ENCODE measurements around the gene CES2. TPM values are rescaled to one million over a fixed set of nuclear protein-coding genes. Genes with fewer than 3 reads are reported as not detected.

The CES2 gene
- total RNA-seq, 4 donors from 2014 or later = 26.9 to 56.7 (median 35.1) TPM

DNA sequence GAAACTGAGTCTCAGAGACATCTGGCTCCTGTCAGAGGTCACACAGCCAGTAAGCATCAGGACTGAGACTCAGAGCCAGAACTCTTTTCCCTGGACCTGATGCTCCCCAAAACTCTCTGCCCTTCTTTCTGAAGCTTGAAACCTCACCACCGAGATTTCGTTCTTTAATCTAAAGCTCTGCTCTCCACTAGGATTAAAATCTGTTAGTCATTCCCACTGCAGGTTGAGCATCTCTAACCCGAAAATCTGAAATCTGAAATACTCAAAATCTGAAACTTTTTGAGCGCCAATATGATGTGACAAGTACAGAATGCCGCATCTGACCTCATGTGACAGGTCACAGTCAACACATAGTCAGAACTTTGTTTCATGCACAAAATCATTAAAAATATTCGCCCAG lies 18.8 kb upstream of the CES2 start:
- TF ChIP-seq, protein P1, sequence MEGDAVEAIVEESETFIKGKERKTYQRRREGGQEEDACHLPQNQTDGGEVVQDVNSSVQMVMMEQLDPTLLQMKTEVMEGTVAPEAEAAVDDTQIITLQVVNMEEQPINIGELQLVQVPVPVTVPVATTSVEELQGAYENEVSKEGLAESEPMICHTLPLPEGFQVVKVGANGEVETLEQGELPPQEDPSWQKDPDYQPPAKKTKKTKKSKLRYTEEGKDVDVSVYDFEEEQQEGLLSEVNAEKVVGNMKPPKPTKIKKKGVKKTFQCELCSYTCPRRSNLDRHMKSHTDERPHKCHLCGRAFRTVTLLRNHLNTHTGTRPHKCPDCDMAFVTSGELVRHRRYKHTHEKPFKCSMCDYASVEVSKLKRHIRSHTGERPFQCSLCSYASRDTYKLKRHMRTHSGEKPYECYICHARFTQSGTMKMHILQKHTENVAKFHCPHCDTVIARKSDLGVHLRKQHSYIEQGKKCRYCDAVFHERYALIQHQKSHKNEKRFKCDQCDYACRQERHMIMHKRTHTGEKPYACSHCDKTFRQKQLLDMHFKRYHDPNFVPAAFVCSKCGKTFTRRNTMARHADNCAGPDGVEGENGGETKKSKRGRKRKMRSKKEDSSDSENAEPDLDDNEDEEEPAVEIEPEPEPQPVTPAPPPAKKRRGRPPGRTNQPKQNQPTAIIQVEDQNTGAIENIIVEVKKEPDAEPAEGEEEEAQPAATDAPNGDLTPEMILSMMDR (IDR thresholded peaks at IDR 0.05; ENCODE audit: low read depth) = no peak

DNA sequence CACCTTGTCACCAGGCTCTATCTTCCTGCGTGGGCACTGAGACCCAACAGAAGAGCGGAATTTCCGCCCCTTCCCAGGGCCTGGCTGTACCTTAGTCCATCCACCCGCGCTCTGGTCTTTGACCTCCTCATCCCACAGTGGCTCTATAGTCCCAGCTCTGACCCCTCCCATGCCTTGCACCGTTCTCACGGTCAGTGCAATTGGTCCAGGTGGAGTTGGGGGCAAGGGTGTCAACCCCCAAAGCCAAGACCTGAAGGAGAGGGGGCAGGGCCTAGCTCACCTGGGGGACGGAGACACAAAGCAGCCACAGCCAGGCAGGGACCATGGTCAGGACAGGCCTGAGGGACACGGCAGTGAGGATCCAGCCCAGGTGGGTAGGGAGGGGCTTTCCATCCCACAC lies 17.6 kb upstream of the CES2 start:
- TF ChIP-seq, protein P1 (IDR thresholded peaks at IDR 0.05; ENCODE audit: low read depth) = no peak

DNA sequence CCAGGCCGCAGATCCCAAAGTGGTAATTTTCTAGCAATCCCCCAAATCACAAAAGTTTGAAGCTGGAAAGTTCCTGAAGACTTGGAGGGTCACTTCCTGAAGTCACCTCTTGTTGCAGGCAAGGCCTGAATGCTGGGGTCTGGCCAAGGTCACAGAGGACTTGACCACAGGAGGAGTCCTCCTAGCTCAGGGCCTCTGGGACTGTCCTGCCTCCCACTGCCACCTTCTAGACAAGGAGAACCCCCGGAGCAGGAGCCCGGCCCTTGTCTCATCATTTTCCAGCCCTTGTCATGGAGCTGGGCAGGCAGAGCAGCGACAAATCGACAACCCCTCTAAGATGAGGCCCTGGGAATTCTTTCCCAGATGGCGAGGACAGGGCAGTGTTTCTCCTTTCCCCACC lies 17.0 kb upstream of the CES2 start:
- TF ChIP-seq, protein P1 (IDR thresholded peaks at IDR 0.05; ENCODE audit: low read depth) = no peak

DNA sequence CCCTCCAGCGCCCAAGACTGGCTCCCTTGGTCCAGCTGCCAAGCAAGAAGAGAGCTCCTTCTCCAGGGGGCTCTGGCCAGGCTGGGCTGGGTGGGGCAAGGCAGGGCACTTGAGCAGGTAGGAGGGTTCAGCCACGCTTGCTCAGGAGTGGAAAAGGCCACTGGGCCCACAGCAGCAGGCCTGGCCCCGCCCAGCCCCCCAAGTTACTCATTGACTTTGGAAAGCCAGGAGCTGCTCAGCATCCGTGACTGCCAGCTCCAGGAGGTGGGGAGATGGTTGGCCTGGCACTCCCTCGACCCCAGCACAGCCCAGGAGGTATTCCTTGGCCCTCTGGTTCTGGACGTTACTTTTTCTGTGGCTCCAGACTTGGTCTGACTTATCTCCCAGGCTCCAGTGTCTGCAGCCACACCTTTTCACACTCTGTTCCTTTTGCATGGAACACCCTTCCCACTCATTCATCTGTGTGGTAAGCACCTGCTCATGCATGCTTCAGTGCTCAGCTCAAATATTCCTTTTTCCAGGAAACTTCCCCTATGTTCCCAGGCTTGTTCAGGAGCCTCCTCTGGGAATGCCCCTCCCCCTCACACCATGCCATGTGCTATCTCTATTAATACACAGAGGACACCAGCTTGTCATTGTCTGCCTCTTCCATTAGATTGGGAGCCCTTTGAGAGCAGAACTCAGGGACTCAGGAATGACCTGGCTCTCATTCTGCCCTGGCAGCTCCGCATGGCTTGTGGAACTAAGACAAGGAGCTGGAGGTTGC lies 16.3 kb upstream of the CES2 start, which contains the start of gene CDH16:
TSS of gene CDH16 (minus strand) at position 83 of the 766 bp plus-strand sequence. CDS start 820 bp downstream, outside the sequence.
- TF ChIP-seq, protein P1 (IDR thresholded peaks at IDR 0.05; ENCODE audit: low read depth) = no peak

DNA sequence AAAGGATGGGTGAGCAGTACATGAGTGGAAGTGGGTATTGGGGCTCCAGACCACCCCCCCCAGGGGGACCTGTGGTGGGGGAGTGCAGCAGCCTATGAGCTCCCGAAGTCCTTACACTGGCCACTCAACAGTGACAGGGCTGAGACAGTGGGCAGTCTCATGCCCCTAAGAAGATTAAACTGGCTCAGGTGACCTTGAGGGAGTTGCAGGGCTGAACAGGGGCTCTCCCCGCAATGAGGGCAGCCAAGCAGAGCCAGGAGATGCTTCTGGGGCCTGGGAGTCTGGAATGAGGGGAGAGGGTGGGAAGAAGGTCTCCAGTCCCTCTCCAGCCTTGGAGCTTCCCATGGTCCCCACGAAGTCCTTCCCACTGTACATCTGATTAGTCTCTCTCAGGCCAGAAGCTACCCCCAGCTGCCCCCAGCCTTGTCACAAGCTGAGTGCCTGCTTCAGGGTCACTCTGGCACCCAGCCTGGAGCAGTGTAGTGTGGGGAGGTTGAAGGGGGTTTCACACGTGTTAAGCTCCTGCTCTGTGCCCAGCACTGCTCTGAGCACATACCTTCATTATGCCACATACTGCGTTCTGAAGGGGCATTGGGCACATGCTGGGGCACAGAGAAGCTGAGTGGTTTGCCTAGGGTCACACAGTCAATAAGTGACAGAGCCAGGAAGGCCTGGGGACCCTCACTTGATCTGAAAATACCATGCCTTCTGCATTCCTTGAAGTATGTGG lies 15.6 kb upstream of the CES2 start:
- TF ChIP-seq, protein P1 (IDR thresholded peaks at IDR 0.05; ENCODE audit: low read depth) = no peak

DNA sequence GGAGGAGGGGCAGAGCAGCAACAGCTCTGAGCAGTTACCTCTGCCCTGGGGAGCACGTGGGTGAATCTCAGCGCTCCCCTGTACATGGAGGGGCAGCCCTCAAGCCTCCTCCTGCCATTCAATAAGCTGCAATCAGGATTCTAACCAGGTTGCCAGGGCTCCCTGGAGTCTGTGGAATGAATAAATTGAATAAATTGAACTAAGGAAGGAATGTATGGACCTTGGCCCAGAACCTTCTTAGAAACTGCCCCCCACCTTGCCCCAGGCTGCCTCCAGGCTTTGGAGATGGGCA lies 15.1 kb upstream of the CES2 start:
- TF ChIP-seq, protein P1 (IDR thresholded peaks at IDR 0.05; ENCODE audit: low read depth) = no peak

DNA sequence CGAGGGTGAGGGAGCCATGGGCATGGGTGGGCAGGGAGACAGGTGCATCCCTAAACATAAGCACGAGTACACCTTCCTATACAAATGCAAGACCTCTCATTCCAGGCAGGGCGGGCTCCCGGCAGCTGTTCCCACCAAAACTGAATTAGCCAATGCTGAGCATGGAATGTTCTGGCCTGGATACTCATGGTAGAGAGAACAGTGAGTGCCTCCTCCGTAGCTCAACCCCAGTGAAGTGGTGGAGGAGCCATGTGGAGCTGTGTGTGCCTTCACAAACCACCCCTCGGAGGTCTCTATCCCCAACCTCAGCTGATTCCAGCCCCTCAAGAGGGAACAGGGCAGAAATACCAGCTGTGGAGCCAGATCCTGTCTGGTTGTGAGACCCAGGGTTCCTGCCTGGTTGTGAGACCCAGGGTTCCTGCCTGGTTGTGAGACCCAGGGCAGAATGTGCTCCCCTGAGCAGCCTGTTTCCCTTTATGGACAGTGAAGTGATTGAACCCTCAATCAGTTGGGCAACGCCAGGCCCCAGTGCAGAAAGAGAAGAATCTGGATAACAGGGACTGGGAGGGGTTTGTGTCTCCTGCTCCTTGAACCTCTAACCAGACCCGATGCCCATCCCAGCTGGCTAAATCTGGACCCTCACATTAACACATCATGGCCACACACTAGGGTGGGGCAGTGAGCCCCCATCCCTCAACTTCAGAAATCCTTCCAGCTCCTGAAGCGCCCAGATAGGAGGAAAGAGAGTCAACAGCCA lies 14.2 kb upstream of the CES2 start:
- TF ChIP-seq, protein P1 (IDR thresholded peaks at IDR 0.05; ENCODE audit: low read depth) = no peak

All from subcutaneous adipose tissue (tissue), 4 donors.